GM19463 (cell line): ENCODE data around the gene CRHR1.

Source experiments
- ATAC-seq: cut with Tn5 transposase; IDR thresholded peaks from one replicate; pipeline ENCODE4 v1.9.1; 2021; ENCODE audit warnings: mild to moderate bottlenecking, moderate library complexity; ENCODE audit not compliant: unreplicated experiment

Gene CRHR1

GRCh38 chr17:45757431-45758218 lies 26.5 kb upstream of the CRHR1 start:
- ATAC-seq = no peak

GRCh38 chr17:45758544-45758943 lies 25.6 kb upstream of the CRHR1 start:
- ATAC-seq = no peak

- no peak for ATAC-seq
Measured at GRCh38 chr17:45759761-45760160, 24.4 kb upstream of the CRHR1 start.

- ATAC-seq = no peak
Measured at GRCh38 chr17:45761957-45762565, 22.1 kb upstream of the CRHR1 start.

- no peak for ATAC-seq
Measured at GRCh38 chr17:45763182-45763581, 20.9 kb upstream of the CRHR1 start.

- ATAC-seq = no peak
Measured at GRCh38 chr17:45764479-45764878, 19.6 kb upstream of the CRHR1 start.

GRCh38 chr17:45768000-45768399 lies 16.1 kb upstream of the CRHR1 start:
- no peak for ATAC-seq

- ATAC-seq = no peak
Measured at GRCh38 chr17:45770632-45771270, 13.4 kb upstream of the CRHR1 start.

- ATAC-seq = no peak
Measured at GRCh38 chr17:45771271-45771959, 12.7 kb upstream of the CRHR1 start.

- no peak for ATAC-seq
Measured at GRCh38 chr17:45775148-45775547, 9.0 kb upstream of the CRHR1 start.

- ATAC-seq = no peak
Measured at GRCh38 chr17:45775576-45776011, 8.5 kb upstream of the CRHR1 start.

GRCh38 chr17:45776896-45777295 lies 7.2 kb upstream of the CRHR1 start:
- ATAC-seq = no peak

- ATAC-seq = no peak
Measured at GRCh38 chr17:45777388-45777787, 6.7 kb upstream of the CRHR1 start.

- no peak for ATAC-seq
Measured at GRCh38 chr17:45780921-45781320, 3.2 kb upstream of the CRHR1 start.

GRCh38 chr17:45782889-45783592 lies 1.1 kb upstream of the CRHR1 start:
- ATAC-seq = no peak

- ATAC-seq = no peak
Measured at GRCh38 chr17:45783593-45784292, 377 bp upstream of the CRHR1 start.

GRCh38 chr17:45784741-45785479 lies 790 bp downstream of the CRHR1 start:
- ATAC-seq = no peak

GRCh38 chr17:45785480-45786193 lies 1.5 kb downstream of the CRHR1 start:
- ATAC-seq = no peak

GRCh38 chr17:45786349-45786748 lies 2.2 kb downstream of the CRHR1 start:
- no peak for ATAC-seq
